UCSD-AML1 (cell line): ENCODE results near the gene TMEM139.
"Not testable (repeated sequence)": the region's sequence is repeated elsewhere in the genome, so short reads cannot be mapped to it uniquely, and the experiment has no call there.

Source experiments
- DNase-seq: peaks from one replicate; lab custom pipeline; 2025; ENCODE audit not compliant: unreplicated experiment; lab: John Stamatoyannopoulos, UW

The TMEM139 gene

GRCh38 chr7:143257501-143257900, 27.3 kb upstream of the TMEM139 start:
- DNase-seq = no peak

- no peak for DNase-seq
Observed at GRCh38 chr7:143258831-143259230, 25.9 kb upstream of the TMEM139 start.

GRCh38 chr7:143259765-143260164, 25.0 kb upstream of the TMEM139 start:
- DNase-seq = no peak

- DNase-seq = no peak
Observed at GRCh38 chr7:143261901-143262300, 22.9 kb upstream of the TMEM139 start.

- peak; percentile 70 for DNase-seq
Observed at GRCh38 chr7:143263266-143264195, 21.2 kb upstream of the TMEM139 start, which contains the start of gene GSTK1. Gene GSTK1 (plus strand): TSS chr7:143263441. CDS start chr7:143263514, 73 bp downstream.

- not testable (repeated sequence) for DNase-seq
Observed at GRCh38 chr7:143264196-143264568, 20.6 kb upstream of the TMEM139 start.

GRCh38 chr7:143265017-143265693, 19.6 kb upstream of the TMEM139 start:
- no peak for DNase-seq

GRCh38 chr7:143269251-143269650, 15.5 kb upstream of the TMEM139 start:
- DNase-seq = peak; percentile 8

GRCh38 chr7:143271240-143271639, 13.5 kb upstream of the TMEM139 start:
- no peak for DNase-seq

GRCh38 chr7:143272871-143273270, 11.9 kb upstream of the TMEM139 start:
- DNase-seq = no peak

GRCh38 chr7:143279186-143280098, 5.3 kb upstream of the TMEM139 start:
- no peak for DNase-seq

GRCh38 chr7:143280160-143280559, 4.6 kb upstream of the TMEM139 start:
- no peak for DNase-seq

- DNase-seq = no peak
Observed at GRCh38 chr7:143280566-143280965, 4.2 kb upstream of the TMEM139 start.

GRCh38 chr7:143281529-143281928, 3.2 kb upstream of the TMEM139 start:
- DNase-seq = no peak

GRCh38 chr7:143282124-143282523, 2.6 kb upstream of the TMEM139 start:
- no peak for DNase-seq

GRCh38 chr7:143283381-143283780, 1.4 kb upstream of the TMEM139 start:
- no peak for DNase-seq

- no peak for DNase-seq
Observed at GRCh38 chr7:143285470-143285778, 666 bp downstream of the TMEM139 start.

- no peak for DNase-seq
Observed at GRCh38 chr7:143285806-143286521, 1.2 kb downstream of the TMEM139 start.

- DNase-seq = no peak
Observed at GRCh38 chr7:143286522-143286890, 1.7 kb downstream of the TMEM139 start.

GRCh38 chr7:143287339-143287934, 2.7 kb downstream of the TMEM139 start:
- no peak for DNase-seq
